ENCODE results near the gene SETX.
A peak's percentile ranks its signal among the peaks of the same experiment; 100 is the strongest.
"Not testable (repeated sequence)": the region's sequence is repeated elsewhere in the genome, so short reads cannot be mapped to it uniquely, and the experiment has no call there.

The SETX gene

GRCh38 chr9:132283863-132284262 is 70.9 kb downstream of the SETX start:
- DNase-seq, result no peak

GRCh38 chr9:132283165-132283564 is 71.6 kb downstream of the SETX start:
- DNase-seq, result no peak

- DNase-seq, result no peak
These were observed 79.9 kb downstream of the SETX start for GRCh38 chr9:132274861-132275260.

GRCh38 chr9:132269704-132270516 is 84.9 kb downstream of the SETX start:
- not testable (repeated sequence) for DNase-seq

GRCh38 chr9:132268725-132269352 is 85.9 kb downstream of the SETX start:
- DNase-seq, result peak; percentile 62

GRCh38 chr9:132267660-132268059 is 87.1 kb downstream of the SETX start:
- no peak for DNase-seq

- no peak for DNase-seq
These were observed 88.8 kb downstream of the SETX start for GRCh38 chr9:132266017-132266416.

- no peak for DNase-seq
These were observed 93.9 kb downstream of the SETX start for GRCh38 chr9:132260846-132261245.

GRCh38 chr9:132250324-132251262 is 104.2 kb downstream of the SETX start:
- no peak for DNase-seq

- DNase-seq, result no peak
These were observed 105.1 kb downstream of the SETX start for GRCh38 chr9:132249690-132250089.

GRCh38 chr9:132249123-132249522 is 105.7 kb downstream of the SETX start:
- peak; percentile 68 for DNase-seq

- no peak for DNase-seq
These were observed 106.8 kb downstream of the SETX start for GRCh38 chr9:132247942-132248341.

GRCh38 chr9:132245465-132245864 is 109.3 kb downstream of the SETX start:
- DNase-seq, result no peak

GRCh38 chr9:132244582-132245455 is 110.0 kb downstream of the SETX start:
- DNase-seq, result no peak

GRCh38 chr9:132243156-132244074 is 111.4 kb downstream of the SETX start:
- no peak for DNase-seq

- DNase-seq, result no peak
These were observed 112.1 kb downstream of the SETX start for GRCh38 chr9:132242621-132243155.

- peak; percentile 29 for DNase-seq
These were observed 112.8 kb downstream of the SETX start for GRCh38 chr9:132241840-132242620.

- DNase-seq, result peak; percentile 45
These were observed 113.3 kb downstream of the SETX start for GRCh38 chr9:132241483-132241839.

- no peak for DNase-seq
These were observed 113.8 kb downstream of the SETX start for GRCh38 chr9:132240841-132241482.

Measured in NCI-H1105 treated with DMSO at 0.1 percent for 48 hours (cell line).